GM19463 (cell line): ENCODE measurements around the gene CUEDC1.
"Not testable (repeated sequence)": the region's sequence is repeated elsewhere in the genome, so short reads cannot be mapped to it uniquely, and the experiment has no call there.

Source experiments
- ATAC-seq: cut with Tn5 transposase; IDR thresholded peaks from one replicate; pipeline ENCODE4 v1.9.1; 2021; ENCODE audit warnings: mild to moderate bottlenecking, moderate library complexity; ENCODE audit not compliant: unreplicated experiment

Gene CUEDC1

GRCh38 chr17:57985675-57985974 is 30.4 kb upstream of the CUEDC1 start:
- ATAC-seq, result no peak

GRCh38 chr17:57984936-57985674 is 29.9 kb upstream of the CUEDC1 start:
- no peak for ATAC-seq

- ATAC-seq, result no peak
Observed at GRCh38 chr17:57984261-57984890, 29.2 kb upstream of the CUEDC1 start.

- ATAC-seq, result no peak
Observed at GRCh38 chr17:57983446-57983845, 28.2 kb upstream of the CUEDC1 start.

GRCh38 chr17:57982452-57983170 is 27.4 kb upstream of the CUEDC1 start:
- no peak for ATAC-seq

- ATAC-seq, result no peak
Observed at GRCh38 chr17:57980522-57980921, 25.3 kb upstream of the CUEDC1 start.

GRCh38 chr17:57979076-57979475 is 23.9 kb upstream of the CUEDC1 start:
- ATAC-seq, result no peak

- ATAC-seq, result no peak
Observed at GRCh38 chr17:57976594-57976993, 21.4 kb upstream of the CUEDC1 start.

GRCh38 chr17:57975044-57975443 is 19.8 kb upstream of the CUEDC1 start:
- ATAC-seq, result no peak

- ATAC-seq, result not testable (repeated sequence)
Observed at GRCh38 chr17:57974053-57974824, 19.0 kb upstream of the CUEDC1 start.

- ATAC-seq, result no peak
Observed at GRCh38 chr17:57972151-57972550, 16.9 kb upstream of the CUEDC1 start.

- ATAC-seq, result no peak
Observed at GRCh38 chr17:57971572-57971971, 16.4 kb upstream of the CUEDC1 start.

GRCh38 chr17:57970710-57971109 is 15.5 kb upstream of the CUEDC1 start:
- no peak for ATAC-seq

- ATAC-seq, result no peak
Observed at GRCh38 chr17:57968456-57968855, 13.2 kb upstream of the CUEDC1 start.

GRCh38 chr17:57966875-57967274 is 11.7 kb upstream of the CUEDC1 start:
- no peak for ATAC-seq

- ATAC-seq, result no peak
Observed at GRCh38 chr17:57966246-57966645, 11.0 kb upstream of the CUEDC1 start.

GRCh38 chr17:57965521-57966160 is 10.4 kb upstream of the CUEDC1 start:
- ATAC-seq, result no peak

GRCh38 chr17:57963149-57963511 is 7.9 kb upstream of the CUEDC1 start:
- no peak for ATAC-seq

GRCh38 chr17:57962279-57963148 is 7.3 kb upstream of the CUEDC1 start:
- ATAC-seq, result no peak

GRCh38 chr17:57959929-57960328 is 4.7 kb upstream of the CUEDC1 start:
- ATAC-seq, result no peak
